Measurements from ENCODE around the gene RUNX2. TPM values are rescaled to one million over a fixed set of nuclear protein-coding genes. Genes with fewer than 3 reads are reported as not detected.

The RUNX2 gene
- total and polyA plus RNA-seq, 4 donors: 0.09 to 1.5 (median 0.75) TPM

GRCh38 chr6:45364466-45364865 is 36.3 kb downstream of the RUNX2 start:
- Histone ChIP-seq H3K27ac (ENCODE audit: low read depth in 1 of 2, low read length in 2 of 2) (no peak overlapping the region), H3K27me3 (ENCODE audit: control insufficient read depth in 4 of 4, insufficient read depth in 4 of 4, low read length in 3 of 4) (no peaks in the 10 kb centered on the region), H3K9ac (ENCODE audit: low read depth in 1 of 2, low read length in 2 of 2) (no peak overlapping the region), H3K4me1 (ENCODE audit: control insufficient read depth in 4 of 4, insufficient read depth in 4 of 4, low read length in 3 of 4) (no peaks in the 10 kb centered on the region), H3K36me3 (ENCODE audit: control insufficient read depth in 4 of 4, insufficient read depth in 3 of 4, low read depth in 1 of 4, low read length in 3 of 4) (no peaks in the 10 kb centered on the region), H3K4me3 (ENCODE audit: low read depth in 1 of 3, low read length in 3 of 3) (no peak overlapping the region), H3K9me3 (ENCODE audit: control insufficient read depth in 4 of 4, low read length in 3 of 4) (no peaks in the 10 kb centered on the region)
- no peak for TF ChIP-seq ZBTB33 (IDR thresholded peaks at IDR 0.05)
- TF ChIP-seq RAD21 (IDR thresholded peaks at IDR 0.05): no peak
- DNase-seq (ENCODE audit: low spot score): no peak

- H3K9ac ChIP-seq (ENCODE audit: low read depth in 1 of 2, low read length in 2 of 2): no peak overlapping the region
- H3K4me3 ChIP-seq (ENCODE audit: low read depth in 1 of 3, low read length in 3 of 3): no peak overlapping the region
- H3K36me3 ChIP-seq (ENCODE audit: control insufficient read depth in 4 of 4, insufficient read depth in 3 of 4, low read depth in 1 of 4, low read length in 3 of 4): no peaks in the 10 kb centered on the region
- no peaks in the 10 kb centered on the region for H3K4me1 ChIP-seq (ENCODE audit: control insufficient read depth in 4 of 4, insufficient read depth in 4 of 4, low read length in 3 of 4)
- no peak for DNase-seq (ENCODE audit: low spot score)
- no peaks in the 10 kb centered on the region for H3K9me3 ChIP-seq (ENCODE audit: control insufficient read depth in 4 of 4, low read length in 3 of 4)
- WGBS: 87% methylated on average over 1 of the region's 1 CpG
- H3K27me3 ChIP-seq (ENCODE audit: control insufficient read depth in 4 of 4, insufficient read depth in 4 of 4, low read length in 3 of 4): no peaks in the 10 kb centered on the region
- TF ChIP-seq HNF4A (conservative IDR thresholded peaks at IDR 0.05) (no peak), EGR1 (IDR thresholded peaks at IDR 0.05; ENCODE audit: low read depth in 2 of 2) (no peak), ZBTB33 (IDR thresholded peaks at IDR 0.05) (no peak), CTCF (IDR thresholded peaks at IDR 0.05; ENCODE audit: low read depth, low read length, missing input control) (no peak), NR2F2 (IDR thresholded peaks at IDR 0.05) (no peak), JUND (IDR thresholded peaks at IDR 0.05) (no peak), GABPA (IDR thresholded peaks at IDR 0.05 in 1 of 2, conservative IDR thresholded peaks at IDR 0.05 in 1 of 2) (no peak), RAD21 (IDR thresholded peaks at IDR 0.05) (no peak), YY1 (IDR thresholded peaks at IDR 0.05) (no peak), MAX (IDR thresholded peaks at IDR 0.05) (no peak), TAF1 (conservative IDR thresholded peaks at IDR 0.05) (no peak), SP1 (IDR thresholded peaks at IDR 0.05) (no peak), REST (IDR thresholded peaks at IDR 0.05) (no peak), HNF4G (IDR thresholded peaks at IDR 0.05) (no peak), RXRA (IDR thresholded peaks at IDR 0.05) (no peak)
- no peak overlapping the region for H3K27ac ChIP-seq (ENCODE audit: low read depth in 1 of 2, low read length in 2 of 2)
These were observed 36.9 kb downstream of the RUNX2 start for GRCh38 chr6:45365036-45365435.

Data from liver (tissue), 9 donors.